ENCODE data around the gene PKHD1. TPM values are rescaled to one million over a fixed set of nuclear protein-coding genes. Genes with fewer than 3 reads are reported as not detected.
"Not testable (repeated sequence)": the region's sequence is repeated elsewhere in the genome, so short reads cannot be mapped to it uniquely, and the experiment has no call there.

Gene PKHD1
- total RNA-seq, 4 donors from 2014 or later, result 0.16 to 0.60 (median 0.32) TPM

DNA sequence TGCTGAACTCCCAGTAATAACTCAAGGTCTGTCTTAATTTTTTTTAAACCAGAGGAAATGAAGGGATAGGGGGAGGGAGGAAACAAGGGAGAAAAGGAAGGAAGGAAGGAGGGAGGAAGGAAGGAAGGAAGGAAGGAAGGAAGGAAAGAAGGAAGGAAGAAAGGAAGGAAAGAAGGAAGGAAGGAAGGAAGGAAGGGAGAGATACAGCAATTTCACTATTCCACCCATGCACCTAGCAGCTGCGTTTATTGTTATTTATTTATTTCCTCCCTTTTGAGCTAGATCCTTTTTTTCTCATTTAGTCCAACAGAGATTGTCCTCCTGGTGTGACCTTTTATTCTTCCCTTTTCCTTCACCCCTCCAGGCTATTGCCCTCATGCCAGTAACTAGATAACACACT, 97.6 kb downstream of the PKHD1 start:
- peaks cover 0 to 3% (median under 1%) of the 10 kb centered on the region in 4 donors for H3K4me1 ChIP-seq
- H3K27me3 ChIP-seq, result peaks cover 4% of the 10 kb centered on the region
- H3K9me3 ChIP-seq, result no peaks in the 10 kb centered on the region
- H3K27ac ChIP-seq, result no peak overlapping the region
- in situ Hi-C loops (cut with MboI; ENCODE audit: low pct_ligation_motif_present in 1 of 4, low pct_unique_long_range_greater_than_20kb in 1 of 4, low sequenced_read_pairs in 3 of 4), result no loop called here
- DNase-seq, result no peak
- TF ChIP-seq, protein P1, sequence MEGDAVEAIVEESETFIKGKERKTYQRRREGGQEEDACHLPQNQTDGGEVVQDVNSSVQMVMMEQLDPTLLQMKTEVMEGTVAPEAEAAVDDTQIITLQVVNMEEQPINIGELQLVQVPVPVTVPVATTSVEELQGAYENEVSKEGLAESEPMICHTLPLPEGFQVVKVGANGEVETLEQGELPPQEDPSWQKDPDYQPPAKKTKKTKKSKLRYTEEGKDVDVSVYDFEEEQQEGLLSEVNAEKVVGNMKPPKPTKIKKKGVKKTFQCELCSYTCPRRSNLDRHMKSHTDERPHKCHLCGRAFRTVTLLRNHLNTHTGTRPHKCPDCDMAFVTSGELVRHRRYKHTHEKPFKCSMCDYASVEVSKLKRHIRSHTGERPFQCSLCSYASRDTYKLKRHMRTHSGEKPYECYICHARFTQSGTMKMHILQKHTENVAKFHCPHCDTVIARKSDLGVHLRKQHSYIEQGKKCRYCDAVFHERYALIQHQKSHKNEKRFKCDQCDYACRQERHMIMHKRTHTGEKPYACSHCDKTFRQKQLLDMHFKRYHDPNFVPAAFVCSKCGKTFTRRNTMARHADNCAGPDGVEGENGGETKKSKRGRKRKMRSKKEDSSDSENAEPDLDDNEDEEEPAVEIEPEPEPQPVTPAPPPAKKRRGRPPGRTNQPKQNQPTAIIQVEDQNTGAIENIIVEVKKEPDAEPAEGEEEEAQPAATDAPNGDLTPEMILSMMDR (IDR thresholded peaks at IDR 0.05), result no peak
- no peak for TF ChIP-seq EP300 (IDR thresholded peaks at IDR 0.05; ENCODE audit: low read depth)
- no peak for TF ChIP-seq POLR2A (IDR thresholded peaks at IDR 0.05)
- TF ChIP-seq POLR2AphosphoS5 (IDR thresholded peaks at IDR 0.05), result no peak
- intact Hi-C loops (cut with DNase I; ENCODE audit: low total_unique reads), result no loop called here
- no peaks in the 10 kb centered on the region for H3K36me3 ChIP-seq
- 89 to 92% methylated on average over 1 of the region's 1 CpG for WGBS, 2 donors (ENCODE audit: low coverage in 1 of 2)
- H3K4me3 ChIP-seq, result no peak overlapping the region

DNA sequence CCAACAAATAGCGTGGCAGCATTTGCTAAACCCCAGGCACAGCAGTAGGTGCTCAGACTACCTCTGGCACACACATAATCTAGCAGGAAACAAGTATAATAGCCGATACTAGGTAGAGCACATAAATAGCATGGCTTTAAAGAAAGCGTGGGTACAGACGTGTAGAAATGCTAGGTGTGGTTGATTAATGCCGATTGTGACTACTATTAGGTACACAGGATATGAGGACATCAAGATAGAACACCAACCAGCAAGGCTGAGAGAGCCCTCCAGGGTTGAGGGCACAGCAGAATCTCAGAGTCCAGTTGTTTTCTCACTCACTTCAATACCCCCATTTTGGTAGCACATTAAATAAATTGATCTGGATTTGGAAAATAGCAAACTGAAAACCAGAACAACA, 100.5 kb downstream of the PKHD1 start:
- Histone ChIP-seq H3K27me3 (peaks cover 4% of the 10 kb centered on the region), H3K4me1 (no peaks in the 10 kb centered on the region), H3K4me3 (no peak overlapping the region), H3K36me3 (no peaks in the 10 kb centered on the region), H3K9me3 (no peaks in the 10 kb centered on the region), H3K27ac (no peak overlapping the region)
- DNase-seq, result no peak
- in situ Hi-C loops (cut with MboI; ENCODE audit: low pct_ligation_motif_present in 1 of 4, low pct_unique_long_range_greater_than_20kb in 1 of 4, low sequenced_read_pairs in 3 of 4), result no loop called here
- TF ChIP-seq EP300 (IDR thresholded peaks at IDR 0.05; ENCODE audit: low read depth) (no peak), POLR2A (IDR thresholded peaks at IDR 0.05) (no peak), POLR2AphosphoS5 (IDR thresholded peaks at IDR 0.05) (no peak)
- TF ChIP-seq, protein P1 (IDR thresholded peaks at IDR 0.05), result no peak
- intact Hi-C loops (cut with DNase I; ENCODE audit: low total_unique reads), result no loop called here
- 87 to 88% methylated on average over 5 of the region's 5 CpGs for WGBS, 2 donors (ENCODE audit: low coverage in 1 of 2)

GRCh38 chr6:51983564-51983963, 103.8 kb downstream of the PKHD1 start:
- Histone ChIP-seq H3K9me3 (no peaks in the 10 kb centered on the region), H3K4me3 (no peak overlapping the region), H3K4me1 (no peaks in the 10 kb centered on the region), H3K36me3 (no peaks in the 10 kb centered on the region), H3K27me3 (peaks cover 4% of the 10 kb centered on the region), H3K27ac (no peak overlapping the region)
- no peak for DNase-seq
- WGBS, 2 donors (ENCODE audit: low coverage in 1 of 2), result 46 to 53% methylated on average over 5 of the region's 5 CpGs
- in situ Hi-C loops (cut with MboI; ENCODE audit: low pct_ligation_motif_present in 1 of 4, low pct_unique_long_range_greater_than_20kb in 1 of 4, low sequenced_read_pairs in 3 of 4) (no loop called here), intact Hi-C loops (cut with DNase I; ENCODE audit: low total_unique reads) (no loop called here)
- no peak for TF ChIP-seq POLR2A (IDR thresholded peaks at IDR 0.05)
- TF ChIP-seq POLR2AphosphoS5 (IDR thresholded peaks at IDR 0.05), result peak in 2 of 3 donors; percentile 15 to 81

DNA sequence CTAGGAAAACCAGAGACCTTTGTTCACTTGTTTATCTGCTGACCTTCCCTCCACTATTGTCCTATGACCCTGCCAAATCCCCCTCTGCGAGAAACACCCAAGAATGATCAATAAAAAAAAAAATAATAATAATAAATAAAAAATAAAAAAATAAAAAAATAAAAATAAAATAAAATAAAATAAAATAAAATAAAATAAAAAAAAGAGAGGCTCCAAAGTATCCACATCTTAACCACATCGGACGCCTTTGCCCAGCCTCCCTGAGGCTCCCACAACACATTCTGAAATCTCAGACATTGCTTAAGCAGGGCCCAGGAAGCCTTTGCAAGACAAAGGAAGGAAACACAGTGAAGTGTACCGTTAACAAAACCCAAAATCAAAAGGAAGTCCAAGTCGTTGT, 104.7 kb downstream of the PKHD1 start:
- H3K4me1 ChIP-seq; H3K27ac ChIP-seq; H3K4me3 ChIP-seq; intact Hi-C loops (cut with DNase I; ENCODE audit: low total_unique reads); H3K36me3 ChIP-seq; in situ Hi-C loops (cut with MboI; ENCODE audit: low pct_ligation_motif_present in 1 of 4, low pct_unique_long_range_greater_than_20kb in 1 of 4, low sequenced_read_pairs in 3 of 4); H3K9me3 ChIP-seq; DNase-seq; H3K27me3 ChIP-seq: not testable (repeated sequence)
- WGBS, 2 donors (ENCODE audit: low coverage in 1 of 2), result 81 to 82% methylated on average over 4 to 5 of the region's 5 CpGs

DNA sequence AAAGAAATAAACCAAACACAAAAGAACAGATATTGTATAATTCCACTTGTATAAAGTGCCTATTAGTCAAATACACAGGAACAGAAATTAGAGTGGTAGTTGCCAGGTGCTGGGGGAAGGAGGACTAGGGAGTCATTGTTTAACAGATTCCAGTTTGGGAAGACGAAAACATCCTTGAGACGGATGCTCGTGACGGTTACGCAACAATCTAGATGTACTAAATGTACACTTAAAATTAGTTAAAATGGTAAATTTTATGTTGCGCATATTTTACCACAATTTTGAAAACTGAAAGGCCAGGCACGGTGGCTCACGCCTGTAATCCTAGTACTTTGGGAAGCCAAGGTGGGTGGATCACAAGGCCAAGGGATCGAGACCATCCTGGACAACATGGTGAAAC, 111.0 kb downstream of the PKHD1 start:
- no peaks in the 10 kb centered on the region for H3K27me3 ChIP-seq
- 94% methylated on average over 9 of the region's 9 CpGs; no CpG with 5 or more reads in 1 of the 2 donors for WGBS, 2 donors (ENCODE audit: low coverage in 1 of 2)
- H3K27ac ChIP-seq, result no peak overlapping the region
- no peaks in the 10 kb centered on the region for H3K4me1 ChIP-seq
- H3K4me3 ChIP-seq, result no peak overlapping the region
- no peaks in the 10 kb centered on the region for H3K9me3 ChIP-seq
- no peak for DNase-seq
- TF ChIP-seq, protein P1 (IDR thresholded peaks at IDR 0.05), result no peak
- no peak for TF ChIP-seq POLR2AphosphoS5 (IDR thresholded peaks at IDR 0.05)
- TF ChIP-seq POLR2A (IDR thresholded peaks at IDR 0.05), result no peak
- TF ChIP-seq EP300 (IDR thresholded peaks at IDR 0.05; ENCODE audit: low read depth), result no peak
- in situ Hi-C loops (cut with MboI; ENCODE audit: low pct_ligation_motif_present in 1 of 4, low pct_unique_long_range_greater_than_20kb in 1 of 4, low sequenced_read_pairs in 3 of 4) (no loop called here), intact Hi-C loops (cut with DNase I; ENCODE audit: low total_unique reads) (no loop called here)
- no peaks in the 10 kb centered on the region for H3K36me3 ChIP-seq
